ENCODE results near the gene PRH2. TPM values are rescaled to one million over a fixed set of nuclear protein-coding genes. Genes with fewer than 3 reads are reported as not detected.

PRH2 gene
- total RNA-seq, 2 donors from 2014 or later, result not detected

- DNase-seq (ENCODE audit: low spot score), result no peak
- Histone ChIP-seq H3K4me3 (no peak overlapping the region), H3K36me3 (no peaks in the 10 kb centered on the region), H3K4me1 (ENCODE audit: control insufficient read depth in 1 of 2, low read depth in 2 of 2) (no peaks in the 10 kb centered on the region), H3K9me3 (no peaks in the 10 kb centered on the region), H3K27me3 (replicated peaks; ENCODE audit: insufficient read depth) (no peaks in the 10 kb centered on the region), H3K27ac (no peak overlapping the region)
- ATAC-seq (ENCODE audit: insufficient number of reproducible peaks, low FRiP score, low read depth), result no peak
- TF ChIP-seq CTCF (IDR thresholded peaks at IDR 0.05), result no peak
Observed at GRCh38 chr12:10940389-10940788, 11.4 kb downstream of the PRH2 start.

DNA sequence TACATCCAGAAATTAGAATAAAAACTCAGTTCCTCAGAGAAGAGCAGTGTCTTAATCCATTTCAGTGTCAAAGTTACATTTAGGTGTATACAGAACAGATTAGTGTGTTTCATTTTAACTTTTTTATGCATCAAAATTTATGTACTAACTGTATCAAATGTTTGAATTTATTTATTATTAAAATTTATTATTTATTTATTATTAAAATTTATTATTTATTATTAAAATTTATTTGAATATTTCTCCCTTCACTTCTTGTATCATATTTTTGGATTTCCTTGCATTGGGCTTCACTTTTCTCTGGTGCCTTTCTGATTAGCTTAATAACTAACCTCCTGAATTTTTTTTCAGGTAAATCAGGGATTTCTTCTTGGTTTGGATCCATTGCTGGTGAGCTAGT, 12.3 kb downstream of the PRH2 start:
- H3K36me3 ChIP-seq, result no peaks in the 10 kb centered on the region
- H3K27me3 ChIP-seq (replicated peaks; ENCODE audit: insufficient read depth), result no peaks in the 10 kb centered on the region
- ATAC-seq (ENCODE audit: insufficient number of reproducible peaks, low FRiP score, low read depth) (no peak), DNase-seq (ENCODE audit: low spot score) (no peak)
- H3K4me3 ChIP-seq, result no peak overlapping the region
- no peak for TF ChIP-seq CTCF (IDR thresholded peaks at IDR 0.05)
- H3K9me3 ChIP-seq, result no peaks in the 10 kb centered on the region
- H3K4me1 ChIP-seq (ENCODE audit: control insufficient read depth in 1 of 2, low read depth in 2 of 2), result no peaks in the 10 kb centered on the region
- H3K27ac ChIP-seq, result no peak overlapping the region

DNA sequence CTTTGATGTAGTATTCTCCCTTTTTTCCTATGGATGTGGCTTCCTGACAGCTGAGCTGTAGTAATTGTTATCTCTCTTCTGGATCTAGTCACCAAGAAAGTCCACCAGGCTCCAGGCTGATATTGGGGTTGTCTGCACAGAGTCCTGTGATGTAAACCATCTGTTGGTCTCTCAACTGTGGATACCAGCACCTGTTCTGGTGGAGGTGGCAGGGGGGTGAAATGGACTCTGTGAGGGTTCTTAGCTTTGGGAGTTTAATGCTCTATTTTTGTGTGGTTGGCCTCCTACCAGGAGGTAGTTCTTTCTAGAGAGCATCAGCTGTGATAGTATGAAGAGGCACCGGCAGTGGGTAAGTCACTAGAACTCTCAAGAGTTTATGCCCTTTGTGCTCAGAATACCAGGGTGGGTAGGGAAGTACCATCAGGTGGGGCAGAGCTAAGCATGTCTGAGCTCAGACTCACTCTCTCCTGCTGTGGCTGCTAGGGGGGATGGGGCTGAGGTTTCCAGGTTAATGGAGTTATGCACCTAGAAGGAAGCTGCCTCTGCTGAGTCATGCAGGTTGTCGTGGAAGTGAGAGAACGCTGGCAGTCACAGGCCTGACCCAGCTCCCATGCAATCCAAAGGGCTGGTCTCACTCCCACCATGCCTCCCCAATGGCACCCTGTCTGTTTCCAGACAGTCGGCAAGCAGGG, 13.0 kb downstream of the PRH2 start:
- H3K27me3 ChIP-seq (replicated peaks; ENCODE audit: insufficient read depth), result no peaks in the 10 kb centered on the region
- no peaks in the 10 kb centered on the region for H3K4me1 ChIP-seq (ENCODE audit: control insufficient read depth in 1 of 2, low read depth in 2 of 2)
- H3K4me3 ChIP-seq, result no peak overlapping the region
- no peaks in the 10 kb centered on the region for H3K36me3 ChIP-seq
- H3K9me3 ChIP-seq, result no peaks in the 10 kb centered on the region
- no peak for TF ChIP-seq CTCF (IDR thresholded peaks at IDR 0.05)
- ATAC-seq (ENCODE audit: insufficient number of reproducible peaks, low FRiP score, low read depth), result no peak
- no peak overlapping the region for H3K27ac ChIP-seq
- DNase-seq (ENCODE audit: low spot score), result no peak

DNA sequence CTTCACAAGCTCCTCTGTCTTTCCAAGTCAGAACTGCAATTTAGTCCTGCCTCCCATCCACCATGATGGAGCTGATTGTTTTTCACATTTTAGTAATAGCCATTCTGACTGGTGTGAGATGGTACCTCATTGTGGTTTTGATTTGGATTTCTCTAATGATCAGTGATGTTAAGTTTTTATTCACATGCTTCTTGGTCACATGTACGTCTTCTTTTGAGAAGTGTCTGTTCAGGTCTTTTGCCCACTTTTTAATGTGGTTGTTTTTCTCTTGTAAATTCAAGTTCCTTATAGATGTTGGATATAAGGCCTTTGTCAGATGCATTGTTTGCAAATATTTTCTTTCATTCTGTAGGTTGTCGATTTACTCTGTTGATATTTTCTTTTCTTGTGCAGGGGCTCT, 14.1 kb downstream of the PRH2 start:
- TF ChIP-seq CTCF (IDR thresholded peaks at IDR 0.05), result no peak

GRCh38 chr12:10952645-10953044, 23.6 kb downstream of the PRH2 start:
- H3K9me3 ChIP-seq, result no peaks in the 10 kb centered on the region
- H3K4me3 ChIP-seq, result no peak overlapping the region
- no peaks in the 10 kb centered on the region for H3K27me3 ChIP-seq (replicated peaks; ENCODE audit: insufficient read depth)
- TF ChIP-seq CTCF (IDR thresholded peaks at IDR 0.05), result no peak
- H3K36me3 ChIP-seq, result no peaks in the 10 kb centered on the region
- H3K4me1 ChIP-seq (ENCODE audit: control insufficient read depth in 1 of 2, low read depth in 2 of 2), result peaks cover 0 to 7% of the 10 kb centered on the region in 2 donors
- no peak for ATAC-seq (ENCODE audit: insufficient number of reproducible peaks, low FRiP score, low read depth)
- DNase-seq (ENCODE audit: low spot score), result no peak
- no peak overlapping the region for H3K27ac ChIP-seq

More for the DNA sequence above, 14.1 kb downstream of the PRH2 start:
- no peaks in the 10 kb centered on the region for H3K4me1 ChIP-seq (ENCODE audit: control insufficient read depth in 1 of 2, low read depth in 2 of 2)
- no peak for ATAC-seq (ENCODE audit: insufficient number of reproducible peaks, low FRiP score, low read depth)
- H3K27ac ChIP-seq, result no peak overlapping the region
- DNase-seq (ENCODE audit: low spot score), result no peak
- no peaks in the 10 kb centered on the region for H3K9me3 ChIP-seq
- H3K36me3 ChIP-seq, result no peaks in the 10 kb centered on the region
- H3K4me3 ChIP-seq, result no peak overlapping the region
- no peaks in the 10 kb centered on the region for H3K27me3 ChIP-seq (replicated peaks; ENCODE audit: insufficient read depth)
